Smooth muscle cell (in vitro differentiated cells): ENCODE data around the gene RRBP1. TPM values are rescaled to one million over a fixed set of nuclear protein-coding genes. Genes with fewer than 3 reads are reported as not detected.

ENCODE experiments used
- DNase-seq: peaks from one replicate; lab custom pipeline; 2025; ENCODE audit not compliant: unreplicated experiment; lab: John Stamatoyannopoulos, UW
- H2AFZ ChIP-seq: fragments of 200-600 bp; sonication (generic); 2 replicates; pipeline ENCODE4 v1.6.0; 2016; ENCODE audit warnings: antibody characterized with exemption, low read depth, mild to moderate bottlenecking
- H3F3A ChIP-seq: fragments of 200-600 bp; sonication (generic); 2 replicates; pipeline ENCODE4 v1.6.0; 2017; ENCODE audit warnings: antibody characterized with exemption, low read depth
- H3K27ac ChIP-seq: fragments of 200-600 bp; sonication (generic); 2 replicates; pipeline ENCODE4 v1.5.1; 2016; ENCODE audit warnings: low read depth, mild to moderate bottlenecking
- H3K27me3 ChIP-seq: fragments of 200-600 bp; sonication (generic); 2 replicates; pipeline ENCODE4 v1.6.1; 2016; ENCODE audit warnings: low read depth, mild to moderate bottlenecking
- H3K36me3 ChIP-seq: fragments of 200-600 bp; sonication (generic); 2 replicates; pipeline ENCODE4 v1.5.1; 2016; ENCODE audit warnings: low read depth
- H3K4me1 ChIP-seq: fragments of 200-600 bp; sonication (generic); 2 replicates; pipeline ENCODE4 v1.5.1; 2016; ENCODE audit warnings: low read depth
- H3K4me2 ChIP-seq: fragments of 200-600 bp; sonication (generic); 2 replicates; pipeline ENCODE4 v1.6.0; 2016; ENCODE audit warnings: mild to moderate bottlenecking
- H3K4me3 ChIP-seq: fragments of 200-600 bp; sonication (generic); 2 replicates; pipeline ENCODE4 v1.5.1; 2016; ENCODE audit warnings: mild to moderate bottlenecking
- H3K79me2 ChIP-seq: fragments of 200-600 bp; sonication (generic); 2 replicates; pipeline ENCODE4 v1.6.0; 2016; ENCODE audit warnings: low read depth, mild to moderate bottlenecking
- H3K9ac ChIP-seq: fragments of 200-600 bp; sonication (generic); 2 replicates; pipeline ENCODE4 v1.6.0; 2016; ENCODE audit warnings: low read depth
- H3K9me3 ChIP-seq: fragments of 200-600 bp; sonication (generic); replicated peaks from 2 replicates; pipeline ENCODE4 v1.5.1; 2016; ENCODE audit warnings: low read depth
- H4K20me1 ChIP-seq: fragments of 200-600 bp; sonication (generic); 2 replicates; pipeline ENCODE4 v1.6.0; 2016; ENCODE audit warnings: low read depth
- WGBS: methylation state at CpG from one replicate; pipeline ENCODE4 v1.1.7; 2016; ENCODE audit warnings: low lambda C conversion rate; 5-methylcytosine and 5-hydroxymethylcytosine counted together
- polyA plus RNA-seq: library from polyadenylated mRNA; unstranded; fragments of >200 nt; fragmentation: Nextera tagmentation; extraction: Ambion mirVana; gene quantifications from 2 replicates; pipeline ENCODE4 v1.2.1, GENCODE V29; 2016
- total RNA-seq: library from RNA; depleted of rRNA; stranded (reverse); fragments of >200 nt; gene quantifications from 2 replicates; pipeline ENCODE4 v1.2.3, GENCODE V29; 2014
- TF ChIP-seq, protein P1 (sequence below): fragments of 200-600 bp; sonication (generic); IDR thresholded peaks from 2 replicates; pipeline ENCODE4 v1.5.1; 2017; ENCODE audit warnings: borderline replicate concordance, mild to moderate bottlenecking, antibody characterized with exemption; ENCODE audit not compliant: insufficient read depth, poor library complexity, severe bottlenecking

Gene RRBP1
- total and polyA plus RNA-seq, 2 experiments from 2014 or later = 142 to 226 TPM

DNA sequence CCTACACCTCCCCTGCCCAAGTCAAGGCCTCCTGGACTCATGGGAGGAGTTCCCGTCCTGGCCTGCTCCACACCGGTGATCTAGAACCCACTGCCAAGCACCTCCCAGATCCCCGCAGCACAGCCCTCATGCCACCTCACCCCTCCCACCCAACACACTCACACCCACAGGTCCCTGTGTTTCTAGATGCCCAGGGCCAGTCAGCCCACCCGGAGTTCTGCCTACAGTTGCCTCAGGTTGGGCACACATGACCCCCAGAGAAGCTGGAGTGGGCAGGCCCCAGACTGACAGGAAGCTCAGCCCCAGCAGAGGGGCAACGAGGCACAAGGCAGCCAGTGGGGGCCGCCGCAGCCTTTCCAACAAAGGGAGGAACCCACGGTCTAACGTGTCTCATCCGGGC lies 29.6 kb downstream of the RRBP1 start:
- no peaks in the 10 kb centered on the region for H3K9me3 ChIP-seq
- H3K4me3 ChIP-seq = no peak overlapping the region
- no peak overlapping the region for H3K4me2 ChIP-seq
- WGBS = 94% methylated on average over 10 of the region's 10 CpGs
- H4K20me1 ChIP-seq = peaks cover 100% of the 10 kb centered on the region
- H2AFZ ChIP-seq = no peak overlapping the region
- TF ChIP-seq, protein P1, sequence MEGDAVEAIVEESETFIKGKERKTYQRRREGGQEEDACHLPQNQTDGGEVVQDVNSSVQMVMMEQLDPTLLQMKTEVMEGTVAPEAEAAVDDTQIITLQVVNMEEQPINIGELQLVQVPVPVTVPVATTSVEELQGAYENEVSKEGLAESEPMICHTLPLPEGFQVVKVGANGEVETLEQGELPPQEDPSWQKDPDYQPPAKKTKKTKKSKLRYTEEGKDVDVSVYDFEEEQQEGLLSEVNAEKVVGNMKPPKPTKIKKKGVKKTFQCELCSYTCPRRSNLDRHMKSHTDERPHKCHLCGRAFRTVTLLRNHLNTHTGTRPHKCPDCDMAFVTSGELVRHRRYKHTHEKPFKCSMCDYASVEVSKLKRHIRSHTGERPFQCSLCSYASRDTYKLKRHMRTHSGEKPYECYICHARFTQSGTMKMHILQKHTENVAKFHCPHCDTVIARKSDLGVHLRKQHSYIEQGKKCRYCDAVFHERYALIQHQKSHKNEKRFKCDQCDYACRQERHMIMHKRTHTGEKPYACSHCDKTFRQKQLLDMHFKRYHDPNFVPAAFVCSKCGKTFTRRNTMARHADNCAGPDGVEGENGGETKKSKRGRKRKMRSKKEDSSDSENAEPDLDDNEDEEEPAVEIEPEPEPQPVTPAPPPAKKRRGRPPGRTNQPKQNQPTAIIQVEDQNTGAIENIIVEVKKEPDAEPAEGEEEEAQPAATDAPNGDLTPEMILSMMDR = no peak
- peaks cover 18% of the 10 kb centered on the region for H3K4me1 ChIP-seq
- DNase-seq = no peak
- H3K36me3 ChIP-seq = no peaks in the 10 kb centered on the region
- H3K9ac ChIP-seq = no peak overlapping the region
- H3K79me2 ChIP-seq = peaks cover 100% of the 10 kb centered on the region
- peak overlapping the region; percentile 21 for H3K27ac ChIP-seq
- no peaks in the 10 kb centered on the region for H3K27me3 ChIP-seq
- H3F3A ChIP-seq = peaks cover 23% of the 10 kb centered on the region

DNA sequence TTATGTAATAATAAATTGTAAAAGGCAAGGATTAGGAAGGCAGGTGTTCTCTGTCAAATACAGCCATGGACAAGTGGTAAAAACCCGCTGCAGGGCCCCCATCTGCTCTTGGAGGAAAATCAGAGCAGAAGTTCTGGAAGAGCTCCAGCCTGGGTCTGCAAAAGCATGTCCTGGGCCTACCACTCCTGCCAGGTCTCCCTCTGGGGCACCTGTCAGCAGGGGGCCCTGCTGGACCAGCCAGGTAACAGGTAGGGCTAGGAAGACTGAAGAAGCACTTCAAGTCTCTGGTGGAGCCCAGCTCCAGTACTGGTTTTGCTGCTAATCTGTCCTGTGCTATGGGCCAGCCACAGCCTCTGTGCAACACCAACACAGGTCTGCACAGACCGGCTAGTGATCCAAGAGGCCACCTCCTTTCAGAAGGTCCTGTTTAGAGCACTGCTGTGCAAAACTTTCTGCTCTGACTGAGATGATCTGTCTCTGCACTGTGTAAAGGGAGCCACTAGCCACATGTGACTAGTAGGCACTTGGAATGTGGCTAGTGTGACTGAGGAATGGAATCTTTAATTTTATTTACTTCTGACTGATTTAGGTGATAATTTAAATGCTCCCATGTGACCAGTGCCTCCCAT lies 30.2 kb downstream of the RRBP1 start:
- Histone ChIP-seq H3F3A (peaks cover 20% of the 10 kb centered on the region), H3K27me3 (no peaks in the 10 kb centered on the region), H3K4me2 (no peak overlapping the region), H3K36me3 (no peaks in the 10 kb centered on the region), H2AFZ (no peak overlapping the region), H3K4me3 (no peak overlapping the region), H3K9ac (no peak overlapping the region), H3K4me1 (peaks cover 18% of the 10 kb centered on the region), H4K20me1 (peaks cover 100% of the 10 kb centered on the region), H3K9me3 (no peaks in the 10 kb centered on the region), H3K79me2 (peaks cover 100% of the 10 kb centered on the region), H3K27ac (peak overlapping the region; percentile 21)
- TF ChIP-seq, protein P1 = no peak
- WGBS = 69% methylated on average over 2 of the region's 2 CpGs
- DNase-seq = no peak

DNA sequence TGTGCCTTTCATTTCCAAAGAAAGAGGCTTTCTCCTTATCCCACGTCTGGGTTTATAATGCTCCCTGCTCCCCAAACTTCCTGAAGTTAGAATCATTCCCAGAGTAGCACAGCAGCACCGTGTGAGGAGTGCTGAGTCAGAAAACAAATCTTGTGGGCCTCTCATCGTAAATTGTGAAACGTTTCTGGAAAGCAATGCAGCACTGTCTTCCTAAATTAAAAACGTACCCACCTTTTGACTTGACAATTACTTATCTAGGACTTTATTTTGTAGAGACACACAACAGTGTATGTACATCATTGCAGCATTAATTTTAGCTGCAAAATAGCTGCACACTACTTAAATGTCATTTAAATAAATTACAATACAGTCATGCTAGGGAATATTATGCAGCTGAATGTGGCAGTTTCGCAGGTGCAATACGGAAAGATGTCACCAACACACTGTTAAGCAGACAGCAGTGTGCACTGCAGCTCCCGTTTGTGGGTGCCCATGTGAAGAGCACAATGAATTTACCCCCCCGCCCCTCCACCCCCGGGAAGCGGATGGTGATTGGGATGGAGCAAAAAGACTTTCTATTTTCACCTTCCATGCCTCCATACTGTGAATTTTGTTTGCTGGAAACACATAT lies 30.8 kb downstream of the RRBP1 start:
- Histone ChIP-seq H4K20me1 (peaks cover 100% of the 10 kb centered on the region), H2AFZ (no peak overlapping the region), H3K36me3 (no peaks in the 10 kb centered on the region), H3K79me2 (peaks cover 100% of the 10 kb centered on the region), H3K4me1 (peaks cover 23% of the 10 kb centered on the region), H3K4me2 (no peak overlapping the region), H3K27me3 (no peaks in the 10 kb centered on the region), H3F3A (peaks cover 15% of the 10 kb centered on the region), H3K4me3 (no peak overlapping the region), H3K27ac (peak overlapping the region; percentile 0), H3K9me3 (no peaks in the 10 kb centered on the region), H3K9ac (no peak overlapping the region)
- DNase-seq = no peak
- 62% methylated on average over 11 of the region's 11 CpGs for WGBS
- TF ChIP-seq, protein P1 = no peak
